PC-9 (cell line): Measurements from ENCODE around the gene CAPN15. TPM values are rescaled to one million over a fixed set of nuclear protein-coding genes. Genes with fewer than 3 reads are reported as not detected.
"Not testable (repeated sequence)": the region's sequence is repeated elsewhere in the genome, so short reads cannot be mapped to it uniquely, and the experiment has no call there.

ENCODE experiments used
- Bru-seq: library from RNA; stranded (reverse); fragments of 400-500 nt; gene quantifications from one replicate; lab custom pipeline; 2021; lab: Mats Ljungman, UMichigan
- BruChase-seq, 2 experiments: library from RNA; stranded (reverse); fragments of 400-500 nt; gene quantifications; one replicate each; lab custom pipeline; 2021; lab: Mats Ljungman, UMichigan
- BruUV-seq: library from RNA; stranded (reverse); fragments of 400-500 nt; replicated peaks from 2 replicates; lab custom pipeline; 2021; lab: Mats Ljungman, UMichigan
- CTCF ChIA-PET: fragments of 300-600 bp; sonication (Branson Sonifier 250); formaldehyde crosslinking; loops from one replicate; lab custom pipeline; 2022; ENCODE audit warnings: antibody characterized with exemption; lab: Charles Lee
- POLR2A ChIA-PET: fragments of 300-600 bp; sonication (Branson Sonifier 250); formaldehyde crosslinking; loops from one replicate; lab custom pipeline; 2022; ENCODE audit warnings: antibody characterized with exemption; ENCODE audit not compliant: unreplicated experiment; lab: Charles Lee
- DNase-seq, 2 experiments: peaks; one replicate each; pipeline versions ENCODE4 v3.0.0 to v3.0.0-alpha.2; 2015 to 2022; ENCODE audit warnings: mixed read lengths in 1 of 2
- H2AFZ ChIP-seq: fragments of 200-600 bp; sonication (generic); 2 replicates; pipeline ENCODE4 v1.8.1; 2017; ENCODE audit warnings: antibody characterized with exemption
- H3F3A ChIP-seq: fragments of 200-600 bp; sonication (generic); 2 replicates; pipeline ENCODE4 v1.8.1; 2017; ENCODE audit warnings: antibody characterized with exemption, mild to moderate bottlenecking, low read depth; ENCODE audit not compliant: insufficient read depth
- H3K27ac ChIP-seq: fragments of 200-600 bp; sonication (generic); 2 replicates; pipeline ENCODE4 v1.6.1; 2016; ENCODE audit warnings: mixed run types
- H3K27me3 ChIP-seq: fragments of 200-600 bp; sonication (generic); 2 replicates; pipeline ENCODE4 v1.6.1; 2016; ENCODE audit warnings: low read depth, mixed run types; ENCODE audit not compliant: insufficient read depth
- H3K36me3 ChIP-seq: fragments of 200-600 bp; sonication (generic); 2 replicates; pipeline ENCODE4 v1.6.1; 2016; ENCODE audit warnings: low read depth, mixed run types
- H3K4me1 ChIP-seq: fragments of 200-600 bp; sonication (generic); replicated peaks from 2 replicates; pipeline ENCODE4 v1.6.1; 2016; ENCODE audit warnings: mixed run types; ENCODE audit not compliant: insufficient read depth
- H3K4me2 ChIP-seq: fragments of 200-600 bp; sonication (generic); 2 replicates; pipeline ENCODE4 v1.6.1; 2017; ENCODE audit warnings: mixed run types
- H3K4me3 ChIP-seq: fragments of 200-600 bp; sonication (generic); 2 replicates; pipeline ENCODE4 v1.6.1; 2016; ENCODE audit warnings: mixed run types
- H3K79me2 ChIP-seq: fragments of 200-600 bp; sonication (generic); 2 replicates; pipeline ENCODE4 v1.6.1; 2017; ENCODE audit warnings: low read depth, mixed run types
- H3K9me2 ChIP-seq: fragments of 200-600 bp; sonication (generic); 2 replicates; pipeline ENCODE4 v1.8.1; 2017; ENCODE audit warnings: mild to moderate bottlenecking; ENCODE audit not compliant: insufficient read depth
- H3K9me3 ChIP-seq: fragments of 200-600 bp; sonication (generic); 2 replicates; pipeline ENCODE4 v1.8.1; 2016; ENCODE audit warnings: low read depth; ENCODE audit not compliant: insufficient read depth
- H4K20me1 ChIP-seq: fragments of 200-600 bp; sonication (generic); 2 replicates; pipeline ENCODE4 v1.8.1; 2017; ENCODE audit not compliant: insufficient read depth
- EZH2 ChIP-seq: fragments of 200-600 bp; sonication (generic); IDR thresholded peaks from 2 replicates; pipeline ENCODE4 v1.8.0; 2017; ENCODE audit warnings: antibody characterized with exemption, low read depth
- intact Hi-C: fragments of 100-400 bp; cut with micrococcal nuclease; formaldehyde crosslinking; loops from one replicate; pipeline ENCODE4 v1.10.0; 2022; ENCODE audit not compliant: unreplicated experiment
- long read RNA-seq: library from polyadenylated mRNA; stranded (forward); transcript quantifications from one replicate; pipeline ENCODE4 v2.0.0, GENCODE V29; 2022
- total RNA-seq: library from RNA; stranded (reverse); gene quantifications from 2 replicates; pipeline ENCODE4 v1.2.3, GENCODE V29; 2021
- TF ChIP-seq, protein P1 (sequence below): fragments of 200-600 bp; sonication (generic); conservative IDR thresholded peaks from 2 replicates; pipeline ENCODE4 v1.6.1; 2017; ENCODE audit warnings: mixed run types, antibody characterized with exemption, mild to moderate bottlenecking, moderate library complexity

Gene CAPN15
- total RNA-seq, result 66.8 and 68.9 TPM in 2 replicates
- percentile 58 among the genes with signal in this experiment for Bru-seq, nascent RNA
- BruChase-seq, experiment 1, labeled RNA remaining after a 2-hour chase, result percentile 74 among the genes with signal in this experiment
- percentile 90 among the genes with signal in this experiment for BruChase-seq, experiment 2, labeled RNA remaining after a 6-hour chase
- long read RNA-seq, full-length matches to known transcripts, result 1 of 21 reads
- long read RNA-seq, partial matches to known transcripts, result 4 of 21 reads
- long read RNA-seq, other reads (novel, unspliced or antisense), result 16 of 21 reads

GRCh38 chr16:527015-527903 is at the start of gene CAPN15:
Gene CAPN15 (plus strand): TSS chr16:527712. CDS start chr16:546839, 19,127 bp downstream.
- peaks cover 32% of the 10 kb centered on the region for H3K4me1 ChIP-seq
- H3K4me2 ChIP-seq, result peak within 1 kb of the TSS; percentile 100
- peaks cover 63% of the 10 kb centered on the region for H4K20me1 ChIP-seq
- ChIA-PET POLR2A (interaction anchor here (0.5 to 1.1 kb wide), 12 partner anchors 43 to 379 kb away, joined by 3 to 23 read pairs (median 5); partner anchors contain the start of genes METTL26 and PIGQ), CTCF (interaction anchor here (0.6 kb wide), 1 partner anchor 201 kb away, joined by 3 read pairs; no protein-coding TSS in a partner anchor)
- peak; percentile 73 to 91 for DNase-seq
- peak within 1 kb of the TSS; percentile 90 for H3K4me3 ChIP-seq
- TF ChIP-seq, protein P1, sequence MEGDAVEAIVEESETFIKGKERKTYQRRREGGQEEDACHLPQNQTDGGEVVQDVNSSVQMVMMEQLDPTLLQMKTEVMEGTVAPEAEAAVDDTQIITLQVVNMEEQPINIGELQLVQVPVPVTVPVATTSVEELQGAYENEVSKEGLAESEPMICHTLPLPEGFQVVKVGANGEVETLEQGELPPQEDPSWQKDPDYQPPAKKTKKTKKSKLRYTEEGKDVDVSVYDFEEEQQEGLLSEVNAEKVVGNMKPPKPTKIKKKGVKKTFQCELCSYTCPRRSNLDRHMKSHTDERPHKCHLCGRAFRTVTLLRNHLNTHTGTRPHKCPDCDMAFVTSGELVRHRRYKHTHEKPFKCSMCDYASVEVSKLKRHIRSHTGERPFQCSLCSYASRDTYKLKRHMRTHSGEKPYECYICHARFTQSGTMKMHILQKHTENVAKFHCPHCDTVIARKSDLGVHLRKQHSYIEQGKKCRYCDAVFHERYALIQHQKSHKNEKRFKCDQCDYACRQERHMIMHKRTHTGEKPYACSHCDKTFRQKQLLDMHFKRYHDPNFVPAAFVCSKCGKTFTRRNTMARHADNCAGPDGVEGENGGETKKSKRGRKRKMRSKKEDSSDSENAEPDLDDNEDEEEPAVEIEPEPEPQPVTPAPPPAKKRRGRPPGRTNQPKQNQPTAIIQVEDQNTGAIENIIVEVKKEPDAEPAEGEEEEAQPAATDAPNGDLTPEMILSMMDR, result no peak; the same call in 1 of the 2 replicates
- TF ChIP-seq EZH2, result no peak
- peaks cover 41% of the 10 kb centered on the region for H3F3A ChIP-seq
- H2AFZ ChIP-seq, result peak within 1 kb of the TSS; percentile 75; the same call in 1 of the 2 replicates
- no TSS peak for BruUV-seq
- no peaks in the 10 kb centered on the region for H3K36me3 ChIP-seq
- no peaks in the 10 kb centered on the region for H3K9me2 ChIP-seq
- peak within 1 kb of the TSS; percentile 78 for H3K27ac ChIP-seq
- peaks cover 70% of the 10 kb centered on the region for H3K79me2 ChIP-seq
- no peaks in the 10 kb centered on the region for H3K9me3 ChIP-seq
- H3K27me3 ChIP-seq, result no peaks in the 10 kb centered on the region
- intact Hi-C loops, result loop anchor here (2.0 to 5.0 kb wide), 3 partner anchors 100 to 155 kb away; partner anchors contain the start of genes JMJD8, RAB11FIP3, STUB1 and WDR90

DNA sequence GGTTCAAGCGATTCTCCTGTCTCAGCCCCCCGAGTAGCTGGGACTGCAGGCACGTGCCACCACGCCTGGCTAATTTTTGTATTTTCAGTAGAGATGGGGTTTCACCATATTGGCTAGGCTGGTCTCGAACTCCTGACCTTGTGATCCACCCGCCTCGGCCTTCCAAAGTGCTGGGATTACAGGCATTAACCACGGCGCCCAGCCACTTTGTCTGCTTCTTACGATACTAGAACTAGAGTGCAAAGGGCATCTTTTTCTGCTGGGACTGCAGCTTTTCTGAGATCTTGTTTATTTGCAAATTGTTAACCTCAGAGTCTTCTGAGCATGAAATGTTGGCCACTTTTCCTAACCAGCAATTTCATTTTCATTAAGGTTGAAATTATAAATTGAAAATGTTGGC is 49.2 kb upstream of the CAPN15 start:
- CTCF ChIA-PET, H4K20me1 ChIP-seq: not testable (repeated sequence)

GRCh38 chr16:482468-483185 is 44.9 kb upstream of the CAPN15 start:
- Histone ChIP-seq H3K4me1 (no peaks in the 10 kb centered on the region), H3K36me3 (no peaks in the 10 kb centered on the region), H3K79me2 (no peaks in the 10 kb centered on the region), H3K27ac (no peak overlapping the region), H3K9me3 (no peaks in the 10 kb centered on the region), H3K4me3 (no peak overlapping the region), H3F3A (no peaks in the 10 kb centered on the region), H3K4me2 (no peak overlapping the region), H2AFZ (no peak overlapping the region), H3K9me2 (no peaks in the 10 kb centered on the region), H4K20me1 (no peaks in the 10 kb centered on the region), H3K27me3 (no peaks in the 10 kb centered on the region)
- BruUV-seq, result no TSS peak
- POLR2A ChIA-PET, result interaction anchor here (0.7 kb wide), 1 partner anchor 18 kb away, joined by 3 read pairs; no protein-coding TSS in a partner anchor
- TF ChIP-seq EZH2, result no peak
- TF ChIP-seq, protein P1, result no peak
- CTCF ChIA-PET, result no interaction called here
- DNase-seq, result no peak
- intact Hi-C loops, result no loop called here

More for the DNA sequence above, 49.2 kb upstream of the CAPN15 start:
- H3F3A ChIP-seq, H2AFZ ChIP-seq, H3K36me3 ChIP-seq, H3K4me1 ChIP-seq, H3K9me3 ChIP-seq, H3K27me3 ChIP-seq, H3K79me2 ChIP-seq, intact Hi-C loops, POLR2A ChIA-PET, BruUV-seq, H3K4me3 ChIP-seq, DNase-seq, H3K4me2 ChIP-seq, H3K9me2 ChIP-seq, H3K27ac ChIP-seq: not testable (repeated sequence)
